ENCODE data around the gene SFI1.
A peak's percentile ranks its signal among the peaks of the same experiment; 100 is the strongest.

The SFI1 gene

DNA sequence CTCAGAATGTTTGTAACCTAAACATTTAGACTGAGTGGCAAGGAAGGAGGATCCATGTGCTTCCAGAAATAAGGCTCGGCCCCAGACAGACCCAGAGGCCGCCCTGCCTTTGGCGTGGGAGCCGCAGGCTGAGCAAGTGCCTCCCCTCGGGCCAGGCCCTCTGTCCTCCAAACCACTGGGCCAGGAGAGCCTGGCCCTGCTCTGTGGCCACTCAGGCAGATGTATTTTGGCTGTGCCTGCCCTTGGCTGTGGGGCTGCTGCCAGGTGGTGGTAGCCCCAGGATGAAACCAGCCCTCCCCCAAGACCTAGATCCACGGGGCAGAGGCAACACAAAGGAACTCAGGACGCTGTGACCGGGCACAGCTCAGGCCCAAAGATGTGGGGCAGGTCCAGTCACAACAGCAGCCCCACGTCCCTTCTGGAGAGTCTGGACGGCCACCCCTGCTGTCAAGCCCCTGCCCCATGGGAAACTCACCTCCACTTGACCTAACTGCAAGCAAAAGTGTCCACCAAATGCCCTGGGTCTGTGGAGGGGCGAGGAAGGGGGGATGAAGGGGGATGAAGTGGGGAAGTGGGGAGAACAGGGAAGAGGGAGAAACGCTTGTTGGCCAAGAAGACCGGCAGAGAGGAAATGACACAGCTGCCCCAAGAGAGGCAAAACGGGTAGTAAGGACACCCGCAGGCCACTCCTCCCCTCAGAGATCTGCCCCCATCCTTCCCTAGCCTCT is 141.7 kb downstream of the SFI1 start:
- DNase-seq (ENCODE audit: low spot score) = no peak

DNA sequence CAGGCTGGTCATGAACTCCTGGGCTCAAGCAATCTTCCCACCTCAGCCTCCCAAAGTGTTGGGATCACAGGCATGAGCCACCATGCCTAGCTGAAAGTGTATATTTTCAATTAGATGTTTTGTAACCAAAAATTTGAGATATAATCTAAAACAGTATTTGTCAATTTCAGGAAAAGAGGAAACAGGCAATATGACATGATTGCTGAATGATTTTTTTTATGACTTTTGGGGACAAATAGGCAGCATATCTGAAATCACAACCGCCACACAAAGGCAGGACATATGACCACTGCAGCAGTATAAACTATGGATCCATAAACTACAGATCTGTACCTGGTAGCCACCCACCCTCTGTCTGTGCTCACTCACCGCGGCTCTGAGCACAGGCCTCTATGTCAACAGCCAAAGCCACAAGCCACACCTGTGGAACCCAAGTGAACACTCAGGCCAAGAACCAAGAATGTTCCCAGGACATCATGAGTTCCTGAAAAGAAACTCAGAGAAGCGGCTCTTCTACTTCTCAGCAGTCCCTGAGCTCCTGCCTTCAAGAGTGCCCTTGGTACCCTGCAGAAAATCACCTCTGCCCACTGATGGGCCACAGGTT is 143.2 kb downstream of the SFI1 start:
- DNase-seq (ENCODE audit: low spot score) = no peak

DNA sequence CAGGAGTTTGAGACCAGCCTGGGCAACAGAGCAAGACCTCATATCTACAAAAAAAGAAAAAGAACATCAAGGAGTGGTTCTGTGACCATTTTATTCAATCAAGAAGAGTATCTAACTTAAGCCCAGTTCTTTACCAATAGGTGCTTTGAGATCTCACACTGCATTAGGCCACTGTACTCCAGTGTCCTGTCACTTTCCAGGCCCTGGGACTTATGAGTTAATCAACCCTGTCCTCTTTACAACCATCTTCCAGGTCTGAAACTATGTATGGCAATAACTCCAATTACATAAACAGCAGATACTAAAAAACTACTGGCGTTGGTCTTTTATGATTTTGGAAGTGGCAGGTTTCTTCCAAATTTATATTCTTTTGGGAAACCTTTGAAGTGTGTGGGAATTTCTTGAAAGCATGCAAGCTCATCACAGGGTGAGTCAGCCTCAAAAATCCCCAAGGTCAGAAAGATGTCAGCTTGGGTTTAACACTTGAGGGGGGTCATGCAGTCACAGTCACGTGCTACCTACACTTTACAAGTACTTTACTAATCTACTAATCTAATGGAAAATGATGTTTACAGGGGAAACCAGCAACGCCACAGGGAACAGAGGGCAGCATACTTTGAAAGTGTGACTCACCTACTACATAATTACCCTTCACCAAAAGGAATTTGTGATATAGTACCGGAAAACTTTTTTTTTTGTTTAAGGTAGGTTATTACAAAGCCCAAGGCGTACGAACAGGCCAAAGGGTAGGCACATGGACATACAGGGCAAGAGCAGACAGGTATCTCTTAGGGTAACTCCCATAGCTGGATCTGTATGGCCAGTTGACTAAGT is 150.1 kb downstream of the SFI1 start:
- DNase-seq (ENCODE audit: low spot score) = peak; percentile 88

DNA sequence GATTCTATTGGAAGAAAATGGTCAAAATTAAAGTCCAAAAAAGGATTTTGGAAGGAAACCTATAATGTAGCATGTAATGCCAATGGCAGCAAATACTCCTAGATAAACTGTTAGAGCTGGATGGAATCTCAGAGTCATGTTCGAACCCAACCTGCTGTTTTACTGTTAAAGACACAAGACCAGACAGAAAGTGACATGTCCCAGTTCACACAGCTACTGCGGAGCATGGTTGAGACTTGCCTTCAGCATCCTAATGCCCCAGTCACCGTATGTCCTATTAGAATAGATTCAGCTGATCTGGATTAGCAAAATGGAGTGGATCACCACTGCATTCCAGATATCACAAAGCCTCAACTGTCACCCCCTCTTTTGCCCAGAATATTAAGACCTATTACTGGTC is 150.7 kb downstream of the SFI1 start:
- no peak for DNase-seq (ENCODE audit: low spot score)

DNA sequence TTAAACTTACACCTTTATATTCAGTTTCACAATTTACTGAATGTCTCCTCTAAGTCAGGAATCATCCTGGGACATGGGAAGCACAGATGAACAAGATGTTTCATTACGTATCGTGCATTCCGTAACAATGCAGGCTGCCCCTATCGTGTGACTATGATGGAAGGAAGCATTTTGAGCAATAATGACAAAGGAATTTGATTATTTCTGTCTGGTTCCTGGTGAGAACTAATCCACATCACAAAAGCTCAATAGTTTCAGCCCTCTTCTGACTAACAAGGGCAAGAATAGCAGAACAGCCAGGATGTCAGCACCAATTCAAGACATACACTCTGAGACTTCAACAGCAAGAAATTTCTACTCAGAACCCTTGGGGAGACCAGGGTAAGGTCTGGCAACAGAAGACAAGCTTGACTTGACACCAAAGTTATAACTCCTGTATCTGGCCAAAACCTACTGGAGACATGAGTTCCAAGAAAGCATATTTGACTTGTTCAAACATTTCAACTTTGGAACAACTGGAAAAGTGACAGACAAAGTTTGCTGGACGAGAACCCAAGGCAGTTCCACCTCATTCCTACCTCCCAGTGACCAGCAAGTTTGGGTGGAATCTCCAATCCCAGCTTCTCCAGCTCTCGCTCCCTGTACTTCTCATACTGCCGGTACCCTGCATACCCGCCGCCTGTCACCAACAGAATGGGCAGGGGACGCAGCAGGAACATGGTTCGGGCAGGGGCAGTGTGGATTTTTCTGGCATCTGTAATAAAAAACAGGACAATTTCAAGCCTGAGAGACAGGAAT is 151.4 kb downstream of the SFI1 start:
- DNase-seq (ENCODE audit: low spot score) = no peak

DNA sequence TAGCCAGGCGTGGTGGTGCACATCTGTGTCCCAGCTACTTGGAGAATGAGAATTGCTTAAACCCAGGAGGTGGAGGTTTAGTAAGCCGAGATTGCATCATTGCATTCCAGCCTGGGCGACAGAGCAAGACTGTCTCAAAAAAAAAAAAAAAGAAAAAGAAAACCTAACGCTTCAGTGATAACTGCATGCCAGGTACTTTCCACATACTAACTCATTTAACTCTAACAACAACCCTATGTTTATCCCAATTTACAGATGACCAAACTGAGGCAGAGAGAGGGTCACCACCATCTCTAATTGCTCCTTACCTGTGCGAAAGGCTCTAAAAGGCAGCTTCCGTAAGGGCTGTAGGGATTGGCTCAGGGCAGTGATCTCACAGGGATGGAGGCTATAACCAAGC is 154.1 kb downstream of the SFI1 start:
- DNase-seq (ENCODE audit: low spot score) = no peak

DNA sequence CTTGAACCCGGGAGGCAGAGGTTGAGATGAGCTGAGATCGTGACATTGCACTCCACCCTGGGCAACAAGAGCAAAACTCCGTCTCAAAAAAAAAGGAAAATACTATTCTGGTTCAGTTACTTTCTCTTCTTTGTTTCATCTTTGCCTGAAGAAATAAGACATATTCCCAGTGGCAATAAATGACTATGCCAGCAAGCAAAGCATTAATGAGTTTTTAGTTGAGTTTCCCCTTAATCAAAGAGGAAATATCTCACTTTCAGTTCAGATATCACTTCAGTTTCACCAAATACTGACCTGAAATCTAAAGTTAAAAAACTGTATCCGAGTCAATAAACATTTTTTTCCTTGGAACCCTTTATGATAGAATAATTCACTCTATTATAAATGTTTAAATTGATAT is 155.3 kb downstream of the SFI1 start:
- DNase-seq (ENCODE audit: low spot score) = no peak

DNA sequence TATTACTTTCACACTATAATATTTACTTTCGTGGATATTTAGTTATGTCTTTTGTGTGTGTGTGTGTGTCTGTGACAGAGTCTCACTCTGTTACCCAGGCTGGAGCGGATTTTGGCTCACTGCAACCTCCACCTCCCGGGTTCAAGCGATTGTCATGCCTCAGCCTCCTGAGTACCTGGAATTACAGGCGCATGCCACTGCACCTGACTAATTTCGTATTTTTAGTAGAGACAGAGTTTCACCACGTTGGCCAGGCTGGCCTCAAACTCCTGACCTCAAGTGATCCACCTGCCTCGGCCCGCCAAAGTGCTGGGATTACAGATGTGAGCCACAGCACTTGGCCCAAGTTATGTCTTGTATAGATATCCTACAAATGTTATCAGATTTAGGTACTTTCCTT is 155.8 kb downstream of the SFI1 start:
- DNase-seq (ENCODE audit: low spot score) = no peak

DNA sequence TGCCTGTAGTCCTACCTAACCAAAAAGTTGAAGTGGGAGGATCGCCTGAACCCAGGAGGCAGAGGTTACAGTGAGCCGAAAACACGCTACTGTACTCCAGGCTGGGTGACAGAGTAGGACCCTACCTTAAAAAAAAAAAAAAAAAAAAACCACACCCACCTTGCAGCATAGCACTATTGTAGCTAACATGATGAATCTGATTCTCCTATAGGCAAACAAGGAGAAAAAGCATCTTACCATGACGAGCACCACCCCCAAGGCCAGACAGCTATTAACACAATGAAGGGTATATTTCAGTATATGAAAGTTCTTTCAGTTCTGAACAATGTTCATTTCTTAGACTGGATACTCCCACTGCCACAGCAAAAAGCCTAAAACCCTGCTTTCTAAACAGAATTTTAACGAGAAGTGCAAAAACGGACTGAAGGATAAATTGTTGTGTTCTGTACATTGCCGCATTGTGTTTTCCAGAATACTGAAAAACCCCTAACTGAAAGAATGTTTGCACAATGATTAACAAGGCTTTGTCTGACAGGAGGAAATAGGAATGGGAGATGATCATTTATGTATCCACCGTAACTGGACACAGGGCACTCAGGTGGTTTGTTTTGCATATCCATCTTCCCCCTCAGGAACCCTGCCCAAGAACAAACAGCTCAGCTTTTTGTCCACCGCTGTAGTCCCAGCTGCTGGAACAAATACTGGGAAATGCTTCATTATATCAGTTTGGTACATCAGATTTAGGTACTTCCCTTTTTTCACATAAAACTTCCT is 156.8 kb downstream of the SFI1 start:
- no peak for DNase-seq (ENCODE audit: low spot score)

DNA sequence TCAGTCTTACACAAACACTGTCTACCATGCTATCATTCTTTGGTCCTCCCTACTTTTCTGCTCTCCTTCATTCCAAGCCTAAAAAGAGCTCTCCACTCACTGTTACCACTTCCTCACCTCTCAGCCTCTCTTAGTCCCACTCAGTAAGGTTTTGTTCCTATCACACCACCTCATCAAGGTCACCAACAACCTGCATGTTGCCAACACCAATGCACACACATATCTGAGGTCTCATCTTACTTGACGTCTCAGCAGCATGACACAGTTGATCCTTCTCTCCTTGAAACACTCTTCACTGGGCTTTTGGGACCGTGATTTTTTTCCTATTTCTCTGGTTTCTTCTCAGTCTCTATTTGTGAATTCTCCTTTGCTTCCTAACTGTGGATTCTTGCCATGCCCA is 157.6 kb downstream of the SFI1 start:
- DNase-seq (ENCODE audit: low spot score) = no peak

DNA sequence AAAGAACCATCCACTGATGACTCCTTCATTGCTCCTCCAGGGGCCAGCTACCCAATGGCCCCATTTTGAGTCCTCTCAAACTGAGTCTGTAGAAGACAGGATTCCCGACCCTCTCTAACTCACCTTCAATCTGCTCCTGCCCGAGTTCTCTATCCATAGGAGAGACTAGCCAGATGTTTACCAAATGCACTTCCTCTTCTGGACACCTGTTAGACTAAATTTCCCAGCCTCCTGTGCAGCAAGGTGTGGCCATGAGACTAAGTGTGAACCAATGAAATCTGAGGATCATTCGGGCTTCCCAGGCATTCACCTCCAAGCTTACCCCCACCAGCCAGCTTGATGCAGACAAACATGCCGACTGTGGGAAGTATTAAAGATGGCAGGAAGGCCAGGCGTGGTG is 158.1 kb downstream of the SFI1 start:
- no peak for DNase-seq (ENCODE audit: low spot score)

DNA sequence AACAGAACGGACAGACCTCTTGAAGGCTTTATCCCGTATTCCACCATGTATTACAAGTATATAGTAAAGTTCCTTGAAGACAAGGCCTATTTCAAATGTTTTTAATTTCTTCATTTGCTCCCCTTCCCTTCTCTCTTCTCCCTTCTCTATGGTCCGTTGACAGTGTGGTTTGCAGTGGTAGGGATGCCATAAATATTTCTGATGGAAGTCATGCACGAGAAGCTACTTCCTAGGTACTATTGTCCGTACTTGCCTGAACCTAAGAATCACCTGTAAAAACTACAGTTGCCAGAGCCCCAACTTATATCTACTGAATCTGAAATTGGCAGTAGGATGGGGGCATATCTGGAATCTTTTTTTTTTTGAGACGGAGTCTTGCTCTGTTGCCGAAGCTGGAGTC is 162.9 kb downstream of the SFI1 start:
- DNase-seq (ENCODE audit: low spot score) = no peak

DNA sequence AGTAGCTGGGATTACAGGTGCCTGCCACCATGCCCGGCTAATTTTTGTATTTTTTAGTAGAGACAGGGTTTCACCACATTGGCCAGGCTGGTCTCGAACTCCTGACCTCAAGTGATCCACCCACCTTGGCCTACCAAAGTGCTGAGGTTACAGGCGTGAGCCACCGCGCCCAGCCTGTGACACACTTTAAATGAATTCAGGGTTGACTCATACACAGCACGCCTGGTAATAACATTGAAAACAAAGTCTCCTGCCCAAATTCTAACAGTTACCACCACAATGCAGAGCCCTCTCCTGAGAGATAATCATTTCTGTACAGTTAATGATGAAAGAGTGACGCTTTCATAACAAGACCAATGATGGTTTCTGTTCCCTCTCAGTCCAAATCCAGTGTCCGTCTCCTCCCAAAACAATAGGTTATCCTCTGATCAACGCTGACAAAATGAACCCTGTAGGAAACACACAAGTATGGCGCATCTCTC is 164.6 kb downstream of the SFI1 start:
- DNase-seq (ENCODE audit: low spot score) = peak; percentile 48

DNA sequence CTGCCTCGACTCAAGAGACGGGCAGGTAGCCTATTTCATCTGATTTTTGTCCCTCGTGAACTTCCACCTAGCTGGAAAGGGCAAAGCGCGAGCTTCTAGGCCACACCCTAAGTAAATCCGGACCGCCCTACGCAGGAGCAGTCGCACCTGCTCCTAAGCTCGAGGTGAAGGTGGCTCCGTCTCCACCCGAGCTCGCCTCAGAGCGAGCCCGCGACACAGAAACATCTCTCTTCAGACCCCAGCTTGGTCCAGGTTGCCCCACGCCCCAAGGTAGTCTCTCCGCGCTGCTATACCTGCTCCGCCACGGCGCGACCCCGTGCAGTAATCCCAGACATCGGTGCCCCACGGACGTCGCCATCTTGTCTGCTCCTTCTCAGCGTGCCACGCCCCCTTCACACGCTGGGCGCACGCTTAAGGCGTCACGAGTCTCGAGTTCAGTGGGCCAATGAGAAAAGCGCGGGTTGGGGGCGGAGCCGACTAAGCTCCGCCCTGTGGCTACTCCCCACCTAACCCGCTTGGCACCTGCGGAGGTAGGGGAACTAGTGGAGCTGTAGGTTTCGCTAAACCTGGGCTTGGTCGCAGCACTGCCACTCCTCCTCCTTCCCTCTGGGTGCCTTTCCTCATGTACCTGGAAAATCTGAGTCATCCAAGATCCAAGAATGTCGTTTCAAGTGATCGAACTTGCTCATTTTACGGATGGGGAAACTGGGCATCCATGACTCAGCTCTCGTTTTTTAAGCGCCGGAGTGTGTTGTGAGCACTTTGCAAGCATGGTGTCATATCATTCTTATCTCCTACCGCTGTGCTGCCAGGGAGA is 165.7 kb downstream of the SFI1 start, which contains the start of gene PISD:
Gene PISD (minus strand): TSS at position 365 of the 817 bp plus-strand sequence. CDS start 7 bp downstream, at position 358.
- peak; percentile 94 for DNase-seq (ENCODE audit: low spot score)

DNA sequence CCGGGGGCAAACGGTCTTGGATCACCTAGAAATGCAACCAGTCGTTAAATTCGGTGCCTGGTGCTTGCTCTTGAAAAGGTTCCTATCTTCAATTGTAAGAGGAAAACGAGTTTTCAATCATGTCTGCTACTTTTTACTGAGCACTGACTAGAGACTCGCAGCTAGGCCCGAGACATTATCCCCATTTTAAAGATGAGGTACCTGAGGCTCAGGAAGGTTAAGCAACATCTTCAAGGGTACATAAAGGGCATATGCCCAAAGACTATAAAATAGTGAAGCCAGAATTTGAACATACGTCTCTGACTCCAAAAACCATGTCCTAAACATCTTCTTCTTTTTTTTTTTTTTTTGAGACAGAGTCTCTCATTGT is 166.3 kb downstream of the SFI1 start:
- no peak for DNase-seq (ENCODE audit: low spot score)

Data from AG08396 (cell line).